ENCODE measurements around the gene GLCCI1.

The GLCCI1 gene

GRCh38 chr7:8051373-8051772 lies 82.8 kb downstream of the GLCCI1 start:
- DNase-seq (ENCODE audit: low read depth, low spot score): no peak
- Histone ChIP-seq H3K4me1 (ENCODE audit: insufficient read depth, insufficient read length) (no peaks in the 10 kb centered on the region), H3K9ac (ENCODE audit: insufficient read length, low read depth) (no peak overlapping the region), H3K36me3 (ENCODE audit: insufficient read depth, insufficient read length, low read length) (no peaks in the 10 kb centered on the region), H3K4me3 (ENCODE audit: insufficient read length, low read depth) (no peak overlapping the region), H3K9me3 (ENCODE audit: insufficient read depth, low read length) (no peaks in the 10 kb centered on the region), H3K27me3 (ENCODE audit: insufficient read depth, insufficient read length) (no peaks in the 10 kb centered on the region)
- no peak for TF ChIP-seq ZNF274 (IDR thresholded peaks at IDR 0.05; ENCODE audit: low read depth, low read length)
- TF ChIP-seq SUZ12 (IDR thresholded peaks at IDR 0.05; ENCODE audit: extremely low read depth, insufficient read depth, insufficient read length): no peak
- no peak for TF ChIP-seq YY1 (IDR thresholded peaks at IDR 0.05; ENCODE audit: insufficient read depth, insufficient read length)

DNA sequence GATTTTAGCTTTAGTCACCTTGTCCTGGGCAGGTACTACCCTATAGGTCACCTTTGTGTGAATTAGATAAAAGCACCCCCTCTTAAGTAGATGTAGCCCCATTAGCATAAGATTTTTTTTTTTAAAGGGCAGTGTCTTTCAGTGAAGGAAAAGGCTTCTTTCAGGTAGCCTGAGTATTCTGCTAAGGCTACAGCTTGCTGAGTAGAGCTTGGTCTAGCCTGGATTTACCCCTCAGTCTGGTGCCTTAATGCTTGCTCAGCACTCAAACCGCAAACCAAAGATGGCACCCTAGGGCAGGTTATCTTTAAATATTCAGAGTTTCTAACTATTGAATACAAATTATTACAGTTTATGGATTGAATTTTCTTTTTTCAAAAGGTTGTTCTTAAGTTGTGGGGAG lies 83.4 kb downstream of the GLCCI1 start:
- no peak overlapping the region for H3K4me3 ChIP-seq (ENCODE audit: insufficient read length, low read depth)
- no peaks in the 10 kb centered on the region for H3K36me3 ChIP-seq (ENCODE audit: insufficient read depth, insufficient read length, low read length)
- H3K27me3 ChIP-seq (ENCODE audit: insufficient read depth, insufficient read length): no peaks in the 10 kb centered on the region
- TF ChIP-seq YY1 (IDR thresholded peaks at IDR 0.05; ENCODE audit: insufficient read depth, insufficient read length) (no peak), SUZ12 (IDR thresholded peaks at IDR 0.05; ENCODE audit: extremely low read depth, insufficient read depth, insufficient read length) (no peak), ZNF274 (IDR thresholded peaks at IDR 0.05; ENCODE audit: low read depth, low read length) (no peak)
- no peaks in the 10 kb centered on the region for H3K9me3 ChIP-seq (ENCODE audit: insufficient read depth, low read length)
- no peak overlapping the region for H3K9ac ChIP-seq (ENCODE audit: insufficient read length, low read depth)
- DNase-seq (ENCODE audit: low read depth, low spot score): no peak
- H3K4me1 ChIP-seq (ENCODE audit: insufficient read depth, insufficient read length): no peaks in the 10 kb centered on the region

GRCh38 chr7:8052824-8053223 lies 84.2 kb downstream of the GLCCI1 start:
- no peaks in the 10 kb centered on the region for H3K36me3 ChIP-seq (ENCODE audit: insufficient read depth, insufficient read length, low read length)

GRCh38 chr7:8056439-8056838 lies 87.8 kb downstream of the GLCCI1 start:
- no peak overlapping the region for H3K9ac ChIP-seq (ENCODE audit: insufficient read length, low read depth)
- peaks cover 7% of the 10 kb centered on the region for H3K36me3 ChIP-seq (ENCODE audit: insufficient read depth, insufficient read length, low read length)
- H3K27me3 ChIP-seq (ENCODE audit: insufficient read depth, insufficient read length): no peaks in the 10 kb centered on the region
- no peaks in the 10 kb centered on the region for H3K9me3 ChIP-seq (ENCODE audit: insufficient read depth, low read length)
- no peak for DNase-seq (ENCODE audit: low read depth, low spot score)
- no peaks in the 10 kb centered on the region for H3K4me1 ChIP-seq (ENCODE audit: insufficient read depth, insufficient read length)
- H3K4me3 ChIP-seq (ENCODE audit: insufficient read length, low read depth): no peak overlapping the region
- TF ChIP-seq YY1 (IDR thresholded peaks at IDR 0.05; ENCODE audit: insufficient read depth, insufficient read length): no peak
- no peak for TF ChIP-seq ZNF274 (IDR thresholded peaks at IDR 0.05; ENCODE audit: low read depth, low read length)
- no peak for TF ChIP-seq SUZ12 (IDR thresholded peaks at IDR 0.05; ENCODE audit: extremely low read depth, insufficient read depth, insufficient read length)

More at GRCh38 chr7:8052824-8053223, 84.2 kb downstream of the GLCCI1 start:
- TF ChIP-seq ZNF274 (IDR thresholded peaks at IDR 0.05; ENCODE audit: low read depth, low read length) (no peak), YY1 (IDR thresholded peaks at IDR 0.05; ENCODE audit: insufficient read depth, insufficient read length) (no peak), SUZ12 (IDR thresholded peaks at IDR 0.05; ENCODE audit: extremely low read depth, insufficient read depth, insufficient read length) (no peak)
- Histone ChIP-seq H3K9me3 (ENCODE audit: insufficient read depth, low read length) (no peaks in the 10 kb centered on the region), H3K27me3 (ENCODE audit: insufficient read depth, insufficient read length) (no peaks in the 10 kb centered on the region), H3K9ac (ENCODE audit: insufficient read length, low read depth) (no peak overlapping the region), H3K4me1 (ENCODE audit: insufficient read depth, insufficient read length) (no peaks in the 10 kb centered on the region), H3K4me3 (ENCODE audit: insufficient read length, low read depth) (no peak overlapping the region)
- DNase-seq (ENCODE audit: low read depth, low spot score): no peak

GRCh38 chr7:8057566-8057965 lies 89.0 kb downstream of the GLCCI1 start:
- no peak overlapping the region for H3K4me3 ChIP-seq (ENCODE audit: insufficient read length, low read depth)
- no peak for DNase-seq (ENCODE audit: low read depth, low spot score)
- H3K9me3 ChIP-seq (ENCODE audit: insufficient read depth, low read length): no peaks in the 10 kb centered on the region
- peaks cover 7% of the 10 kb centered on the region for H3K36me3 ChIP-seq (ENCODE audit: insufficient read depth, insufficient read length, low read length)
- no peaks in the 10 kb centered on the region for H3K27me3 ChIP-seq (ENCODE audit: insufficient read depth, insufficient read length)
- H3K9ac ChIP-seq (ENCODE audit: insufficient read length, low read depth): no peak overlapping the region
- H3K4me1 ChIP-seq (ENCODE audit: insufficient read depth, insufficient read length): no peaks in the 10 kb centered on the region
- TF ChIP-seq YY1 (IDR thresholded peaks at IDR 0.05; ENCODE audit: insufficient read depth, insufficient read length): no peak
- no peak for TF ChIP-seq SUZ12 (IDR thresholded peaks at IDR 0.05; ENCODE audit: extremely low read depth, insufficient read depth, insufficient read length)
- no peak for TF ChIP-seq ZNF274 (IDR thresholded peaks at IDR 0.05; ENCODE audit: low read depth, low read length)

GRCh38 chr7:8058322-8058721 lies 89.7 kb downstream of the GLCCI1 start:
- no peaks in the 10 kb centered on the region for H3K27me3 ChIP-seq (ENCODE audit: insufficient read depth, insufficient read length)
- no peaks in the 10 kb centered on the region for H3K9me3 ChIP-seq (ENCODE audit: insufficient read depth, low read length)
- no peak overlapping the region for H3K4me3 ChIP-seq (ENCODE audit: insufficient read length, low read depth)
- TF ChIP-seq YY1 (IDR thresholded peaks at IDR 0.05; ENCODE audit: insufficient read depth, insufficient read length): no peak
- no peak for TF ChIP-seq ZNF274 (IDR thresholded peaks at IDR 0.05; ENCODE audit: low read depth, low read length)
- no peak for TF ChIP-seq SUZ12 (IDR thresholded peaks at IDR 0.05; ENCODE audit: extremely low read depth, insufficient read depth, insufficient read length)
- no peaks in the 10 kb centered on the region for H3K4me1 ChIP-seq (ENCODE audit: insufficient read depth, insufficient read length)
- no peak for DNase-seq (ENCODE audit: low read depth, low spot score)
- no peak overlapping the region for H3K9ac ChIP-seq (ENCODE audit: insufficient read length, low read depth)
- H3K36me3 ChIP-seq (ENCODE audit: insufficient read depth, insufficient read length, low read length): peaks cover 7% of the 10 kb centered on the region

- DNase-seq (ENCODE audit: low read depth, low spot score): no peak
- H3K36me3 ChIP-seq (ENCODE audit: insufficient read depth, insufficient read length, low read length): peaks cover 7% of the 10 kb centered on the region
- no peak for TF ChIP-seq SUZ12 (IDR thresholded peaks at IDR 0.05; ENCODE audit: extremely low read depth, insufficient read depth, insufficient read length)
- TF ChIP-seq ZNF274 (IDR thresholded peaks at IDR 0.05; ENCODE audit: low read depth, low read length): no peak
- TF ChIP-seq YY1 (IDR thresholded peaks at IDR 0.05; ENCODE audit: insufficient read depth, insufficient read length): no peak
Observed at GRCh38 chr7:8058852-8059251, 90.3 kb downstream of the GLCCI1 start.

More at GRCh38 chr7:8058852-8059251, 90.3 kb downstream of the GLCCI1 start:
- no peaks in the 10 kb centered on the region for H3K27me3 ChIP-seq (ENCODE audit: insufficient read depth, insufficient read length)
- H3K4me1 ChIP-seq (ENCODE audit: insufficient read depth, insufficient read length): no peaks in the 10 kb centered on the region
- no peak overlapping the region for H3K4me3 ChIP-seq (ENCODE audit: insufficient read length, low read depth)
- no peaks in the 10 kb centered on the region for H3K9me3 ChIP-seq (ENCODE audit: insufficient read depth, low read length)
- no peak overlapping the region for H3K9ac ChIP-seq (ENCODE audit: insufficient read length, low read depth)

Measured in NT2/D1 (cell line).